ENCODE data around the gene ATP7B.

DNA sequence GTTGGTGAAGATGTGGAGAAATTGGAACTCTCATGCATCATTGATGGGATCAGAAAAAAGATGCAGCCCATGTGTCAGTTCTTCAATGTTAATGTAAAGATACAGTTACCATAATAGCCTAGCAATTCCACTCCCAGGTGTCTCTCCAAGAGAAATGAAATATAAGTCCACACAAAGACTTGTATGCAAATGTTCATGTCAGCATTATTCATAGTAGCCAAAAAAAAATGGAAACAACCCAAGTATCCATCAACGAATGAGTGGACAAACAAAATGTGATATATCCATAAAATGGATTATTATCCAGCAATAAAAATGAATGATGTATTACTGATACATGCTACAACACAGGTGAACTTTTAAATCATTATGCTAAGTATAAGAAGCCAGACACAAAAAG lies 110.8 kb downstream of the ATP7B start:
- TF ChIP-seq, protein P1, sequence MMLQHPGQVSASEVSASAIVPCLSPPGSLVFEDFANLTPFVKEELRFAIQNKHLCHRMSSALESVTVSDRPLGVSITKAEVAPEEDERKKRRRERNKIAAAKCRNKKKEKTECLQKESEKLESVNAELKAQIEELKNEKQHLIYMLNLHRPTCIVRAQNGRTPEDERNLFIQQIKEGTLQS (CRISPR knock-in tag; conservative IDR thresholded peaks at IDR 0.05), result no peak
- TF ChIP-seq SP1 (CRISPR knock-in tag; conservative IDR thresholded peaks at IDR 0.05) (no peak), GABPB1 (CRISPR knock-in tag; IDR thresholded peaks at IDR 0.05) (no peak), FOXP1 (CRISPR knock-in tag; IDR thresholded peaks at IDR 0.05; ENCODE audit: borderline replicate concordance) (no peak), CREB1 (CRISPR knock-in tag; IDR thresholded peaks at IDR 0.05) (no peak), ZNF423 (CRISPR knock-in tag; IDR thresholded peaks at IDR 0.05) (no peak), ZNF263 (CRISPR knock-in tag; IDR thresholded peaks at IDR 0.05; ENCODE audit: low read depth) (no peak), JUN (CRISPR knock-in tag; IDR thresholded peaks at IDR 0.05) (no peak)
- TF ChIP-seq, protein P2, sequence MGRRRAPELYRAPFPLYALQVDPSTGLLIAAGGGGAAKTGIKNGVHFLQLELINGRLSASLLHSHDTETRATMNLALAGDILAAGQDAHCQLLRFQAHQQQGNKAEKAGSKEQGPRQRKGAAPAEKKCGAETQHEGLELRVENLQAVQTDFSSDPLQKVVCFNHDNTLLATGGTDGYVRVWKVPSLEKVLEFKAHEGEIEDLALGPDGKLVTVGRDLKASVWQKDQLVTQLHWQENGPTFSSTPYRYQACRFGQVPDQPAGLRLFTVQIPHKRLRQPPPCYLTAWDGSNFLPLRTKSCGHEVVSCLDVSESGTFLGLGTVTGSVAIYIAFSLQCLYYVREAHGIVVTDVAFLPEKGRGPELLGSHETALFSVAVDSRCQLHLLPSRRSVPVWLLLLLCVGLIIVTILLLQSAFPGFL (CRISPR knock-in tag; IDR thresholded peaks at IDR 0.05; ENCODE audit: borderline replicate concordance), result no peak
- TF ChIP-seq, protein P3, sequence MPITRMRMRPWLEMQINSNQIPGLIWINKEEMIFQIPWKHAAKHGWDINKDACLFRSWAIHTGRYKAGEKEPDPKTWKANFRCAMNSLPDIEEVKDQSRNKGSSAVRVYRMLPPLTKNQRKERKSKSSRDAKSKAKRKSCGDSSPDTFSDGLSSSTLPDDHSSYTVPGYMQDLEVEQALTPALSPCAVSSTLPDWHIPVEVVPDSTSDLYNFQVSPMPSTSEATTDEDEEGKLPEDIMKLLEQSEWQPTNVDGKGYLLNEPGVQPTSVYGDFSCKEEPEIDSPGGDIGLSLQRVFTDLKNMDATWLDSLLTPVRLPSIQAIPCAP (CRISPR knock-in tag; IDR thresholded peaks at IDR 0.05), result no peak
- TF ChIP-seq, protein P4, sequence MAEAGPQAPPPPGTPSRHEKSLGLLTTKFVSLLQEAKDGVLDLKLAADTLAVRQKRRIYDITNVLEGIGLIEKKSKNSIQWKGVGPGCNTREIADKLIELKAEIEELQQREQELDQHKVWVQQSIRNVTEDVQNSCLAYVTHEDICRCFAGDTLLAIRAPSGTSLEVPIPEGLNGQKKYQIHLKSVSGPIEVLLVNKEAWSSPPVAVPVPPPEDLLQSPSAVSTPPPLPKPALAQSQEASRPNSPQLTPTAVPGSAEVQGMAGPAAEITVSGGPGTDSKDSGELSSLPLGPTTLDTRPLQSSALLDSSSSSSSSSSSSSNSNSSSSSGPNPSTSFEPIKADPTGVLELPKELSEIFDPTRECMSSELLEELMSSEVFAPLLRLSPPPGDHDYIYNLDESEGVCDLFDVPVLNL (CRISPR knock-in tag; IDR thresholded peaks at IDR 0.05; ENCODE audit: borderline replicate concordance, low read depth), result no peak
- TF ChIP-seq, protein P5, sequence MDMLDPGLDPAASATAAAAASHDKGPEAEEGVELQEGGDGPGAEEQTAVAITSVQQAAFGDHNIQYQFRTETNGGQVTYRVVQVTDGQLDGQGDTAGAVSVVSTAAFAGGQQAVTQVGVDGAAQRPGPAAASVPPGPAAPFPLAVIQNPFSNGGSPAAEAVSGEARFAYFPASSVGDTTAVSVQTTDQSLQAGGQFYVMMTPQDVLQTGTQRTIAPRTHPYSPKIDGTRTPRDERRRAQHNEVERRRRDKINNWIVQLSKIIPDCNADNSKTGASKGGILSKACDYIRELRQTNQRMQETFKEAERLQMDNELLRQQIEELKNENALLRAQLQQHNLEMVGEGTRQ (CRISPR knock-in tag; IDR thresholded peaks at IDR 0.05), result no peak
- TF ChIP-seq, protein P6, sequence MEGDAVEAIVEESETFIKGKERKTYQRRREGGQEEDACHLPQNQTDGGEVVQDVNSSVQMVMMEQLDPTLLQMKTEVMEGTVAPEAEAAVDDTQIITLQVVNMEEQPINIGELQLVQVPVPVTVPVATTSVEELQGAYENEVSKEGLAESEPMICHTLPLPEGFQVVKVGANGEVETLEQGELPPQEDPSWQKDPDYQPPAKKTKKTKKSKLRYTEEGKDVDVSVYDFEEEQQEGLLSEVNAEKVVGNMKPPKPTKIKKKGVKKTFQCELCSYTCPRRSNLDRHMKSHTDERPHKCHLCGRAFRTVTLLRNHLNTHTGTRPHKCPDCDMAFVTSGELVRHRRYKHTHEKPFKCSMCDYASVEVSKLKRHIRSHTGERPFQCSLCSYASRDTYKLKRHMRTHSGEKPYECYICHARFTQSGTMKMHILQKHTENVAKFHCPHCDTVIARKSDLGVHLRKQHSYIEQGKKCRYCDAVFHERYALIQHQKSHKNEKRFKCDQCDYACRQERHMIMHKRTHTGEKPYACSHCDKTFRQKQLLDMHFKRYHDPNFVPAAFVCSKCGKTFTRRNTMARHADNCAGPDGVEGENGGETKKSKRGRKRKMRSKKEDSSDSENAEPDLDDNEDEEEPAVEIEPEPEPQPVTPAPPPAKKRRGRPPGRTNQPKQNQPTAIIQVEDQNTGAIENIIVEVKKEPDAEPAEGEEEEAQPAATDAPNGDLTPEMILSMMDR (IDR thresholded peaks at IDR 0.05), result no peak
- TF ChIP-seq, protein P7, sequence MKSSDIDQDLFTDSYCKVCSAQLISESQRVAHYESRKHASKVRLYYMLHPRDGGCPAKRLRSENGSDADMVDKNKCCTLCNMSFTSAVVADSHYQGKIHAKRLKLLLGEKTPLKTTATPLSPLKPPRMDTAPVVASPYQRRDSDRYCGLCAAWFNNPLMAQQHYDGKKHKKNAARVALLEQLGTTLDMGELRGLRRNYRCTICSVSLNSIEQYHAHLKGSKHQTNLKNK (CRISPR knock-in tag; IDR thresholded peaks at IDR 0.05), result no peak
